CD4-positive, alpha-beta T cell treated with Interleukin-21 for 1 hour (primary cell): ENCODE data around the gene METTL1.

Source experiments
- DNase-seq: peaks from one replicate; pipeline ENCODE4 v3.0.0-alpha.2; 2020

METTL1 gene

DNA sequence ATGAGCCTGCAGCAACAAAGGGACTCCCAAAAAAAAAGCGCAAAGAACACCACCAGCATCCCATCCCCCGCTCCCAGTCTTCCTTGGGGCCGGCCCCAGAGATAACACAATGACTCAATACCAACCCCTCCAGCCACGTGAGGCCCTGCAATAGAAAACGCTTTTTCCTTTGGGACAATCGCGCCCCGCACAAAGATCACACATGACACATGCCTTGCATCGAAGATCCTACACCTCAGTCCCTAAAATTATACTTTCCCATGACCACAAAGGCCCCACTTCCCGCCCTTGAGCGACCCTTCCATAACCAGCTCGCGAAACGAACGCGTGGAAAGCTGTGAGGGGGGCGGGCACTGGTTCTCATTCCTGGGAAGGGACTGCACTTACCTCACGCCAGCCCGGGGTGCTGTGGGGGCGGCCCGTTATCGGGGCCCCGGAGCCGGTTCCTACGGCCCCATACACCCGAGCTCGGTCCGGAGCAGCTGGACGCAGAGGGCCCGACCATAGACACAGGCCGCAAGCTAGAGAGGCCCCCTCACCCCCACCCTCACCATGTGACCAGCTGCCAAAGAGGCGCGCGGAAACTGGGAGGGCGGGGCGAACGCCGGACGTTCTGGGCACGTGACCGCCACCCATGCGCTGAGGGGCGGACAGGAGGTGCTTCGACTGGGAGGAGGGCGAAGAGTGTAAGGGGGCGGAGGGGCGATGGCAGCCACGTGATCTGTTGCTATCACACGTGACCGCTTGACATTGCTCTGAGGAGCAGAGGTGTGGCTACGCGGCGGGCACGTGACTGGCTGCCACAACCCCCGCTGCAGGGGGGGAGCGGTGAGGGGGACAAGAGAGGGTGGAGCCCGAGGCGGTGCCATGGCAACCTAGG lies 19.9 kb downstream of the METTL1 start, which contains the start of gene CDK4:
Gene CDK4, minus strand, starts transcription at position 523 of the 880 bp plus-strand sequence. CDS start 593 bp downstream, outside the sequence.
- peak; percentile 100 for DNase-seq

DNA sequence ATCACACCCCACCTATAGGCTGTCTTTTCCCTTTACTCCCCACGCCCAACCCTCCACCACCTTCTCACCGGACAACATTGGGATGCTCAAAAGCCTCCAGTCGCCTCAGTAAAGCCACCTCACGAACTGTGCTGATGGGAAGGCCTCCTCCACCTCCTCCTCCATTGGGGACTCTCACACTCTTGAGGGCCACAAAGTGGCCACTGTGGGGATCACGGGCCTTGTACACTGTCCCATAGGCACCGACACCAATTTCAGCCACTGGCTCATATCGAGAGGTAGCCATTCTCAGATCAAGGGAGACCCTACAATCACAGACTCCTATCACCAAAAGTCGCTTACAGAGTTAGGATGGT lies 20.5 kb downstream of the METTL1 start:
- DNase-seq = no peak

DNA sequence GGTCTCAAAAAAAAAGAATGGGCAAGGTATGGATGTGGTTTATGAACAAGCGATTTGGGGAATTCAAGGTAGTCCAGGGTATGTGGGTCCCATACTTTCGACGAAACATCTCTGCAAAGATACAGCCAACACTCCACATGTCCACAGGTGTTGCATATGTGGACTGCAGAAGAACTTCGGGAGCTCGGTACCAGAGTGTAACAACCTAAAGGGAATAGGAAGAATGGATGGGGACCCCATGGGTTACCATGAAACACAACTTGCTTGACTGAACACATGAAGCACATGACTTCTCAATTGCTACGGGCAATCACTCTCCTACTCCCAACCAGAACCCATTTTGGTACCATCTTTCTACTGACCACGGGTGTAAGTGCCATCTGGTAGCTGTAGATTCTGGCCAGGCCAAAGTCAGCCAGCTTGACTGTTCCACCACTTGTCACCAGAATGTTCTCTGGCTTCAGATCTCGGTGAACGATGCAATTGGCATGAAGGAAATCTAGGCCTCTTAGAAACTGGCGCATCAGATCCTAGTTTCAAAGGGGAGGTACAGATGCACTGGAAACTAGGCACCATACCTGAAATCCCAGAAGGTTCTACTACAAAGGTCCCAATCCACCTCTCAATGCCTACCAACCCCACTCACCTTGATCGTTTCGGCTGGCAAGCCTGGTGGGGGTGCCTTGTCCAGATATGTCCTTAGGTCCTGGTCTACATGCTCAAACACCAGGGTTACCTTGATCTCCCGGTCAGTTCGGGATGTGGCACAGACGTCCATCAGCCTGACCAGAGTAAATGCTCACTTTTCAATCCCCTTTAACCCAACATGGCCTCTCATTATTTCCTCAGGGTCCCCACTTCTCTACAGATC lies 21.1 kb downstream of the METTL1 start:
- no peak for DNase-seq

- DNase-seq = no peak
Observed at GRCh38 chr12:57749061-57749460, 22.8 kb downstream of the METTL1 start.

- DNase-seq = no peak
Observed at GRCh38 chr12:57746025-57746424, 25.9 kb downstream of the METTL1 start.

GRCh38 chr12:57745485-57745881 lies 26.4 kb downstream of the METTL1 start:
- no peak for DNase-seq

- peak; percentile 97 for DNase-seq
Observed at GRCh38 chr12:57744777-57745484, 27.0 kb downstream of the METTL1 start, which contains the start of gene TSPAN31. TSPAN31 (plus strand) TSS chr12:57745039; CDS start chr12:57745155, 116 bp downstream.

GRCh38 chr12:57744194-57744776 lies 27.6 kb downstream of the METTL1 start:
- peak; percentile 88 for DNase-seq

DNA sequence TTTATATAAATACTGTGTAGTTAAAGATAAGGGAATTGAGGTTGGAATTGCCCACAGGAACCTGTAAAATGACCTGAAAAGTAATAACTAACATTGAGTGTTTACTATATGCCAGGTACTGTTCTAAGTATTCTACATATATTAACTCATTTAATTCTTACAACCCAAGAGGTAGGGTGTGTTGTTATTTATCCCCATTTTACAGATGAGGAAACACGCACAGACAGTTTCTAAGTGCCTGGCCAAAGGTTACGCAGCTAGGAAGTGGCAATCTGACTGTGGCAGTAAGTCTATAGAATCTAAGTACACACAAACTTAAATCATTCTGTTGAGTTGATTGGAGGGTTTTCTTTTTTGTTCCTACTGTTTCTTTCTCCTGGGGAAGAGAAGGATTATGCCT lies 28.1 kb downstream of the METTL1 start:
- DNase-seq = no peak

DNA sequence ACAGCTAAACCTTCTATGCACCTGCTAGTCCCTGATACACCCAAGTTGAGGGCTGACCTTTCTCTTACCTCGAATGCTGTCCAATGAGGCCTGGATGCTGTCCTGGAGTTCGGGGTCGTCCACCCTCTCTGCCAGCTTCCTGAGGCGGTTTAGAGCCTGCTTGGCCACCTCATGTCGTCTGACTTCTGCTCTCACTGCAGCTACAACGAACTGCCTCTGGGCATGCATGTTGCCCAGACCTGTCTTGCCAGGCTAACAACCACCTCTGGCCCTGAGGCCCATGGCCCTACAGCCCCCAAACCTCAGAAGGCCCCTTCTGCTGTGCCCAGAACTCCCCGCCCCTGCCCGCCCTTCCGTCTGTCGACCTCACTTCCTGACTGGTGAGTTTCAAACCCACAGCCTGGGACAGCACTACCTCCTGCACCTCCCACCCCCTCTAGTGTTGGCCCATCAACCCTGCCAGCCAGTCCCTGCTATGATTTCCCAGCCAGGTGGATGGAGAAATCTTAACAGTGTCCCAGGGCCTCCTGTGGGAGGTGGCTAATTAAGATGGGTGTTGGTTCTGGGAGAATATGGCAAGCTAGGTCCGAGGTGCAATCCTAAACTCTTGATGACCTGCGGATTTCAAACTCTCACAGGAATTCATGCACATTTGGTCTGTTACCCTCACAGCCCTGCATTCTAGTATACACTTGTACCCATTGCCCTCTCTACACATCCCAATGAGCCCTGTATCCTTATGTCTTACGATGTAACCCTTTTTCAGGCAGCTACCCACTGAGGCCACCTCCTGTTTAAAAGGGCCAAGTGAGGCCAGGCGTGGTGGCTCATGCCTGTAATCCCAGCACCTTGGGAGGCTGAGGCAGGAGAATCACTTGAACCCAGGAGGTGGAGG lies 29.8 kb downstream of the METTL1 start:
- DNase-seq = peak; percentile 90

- DNase-seq = no peak
Observed at GRCh38 chr12:57741413-57741789, 30.5 kb downstream of the METTL1 start.

DNA sequence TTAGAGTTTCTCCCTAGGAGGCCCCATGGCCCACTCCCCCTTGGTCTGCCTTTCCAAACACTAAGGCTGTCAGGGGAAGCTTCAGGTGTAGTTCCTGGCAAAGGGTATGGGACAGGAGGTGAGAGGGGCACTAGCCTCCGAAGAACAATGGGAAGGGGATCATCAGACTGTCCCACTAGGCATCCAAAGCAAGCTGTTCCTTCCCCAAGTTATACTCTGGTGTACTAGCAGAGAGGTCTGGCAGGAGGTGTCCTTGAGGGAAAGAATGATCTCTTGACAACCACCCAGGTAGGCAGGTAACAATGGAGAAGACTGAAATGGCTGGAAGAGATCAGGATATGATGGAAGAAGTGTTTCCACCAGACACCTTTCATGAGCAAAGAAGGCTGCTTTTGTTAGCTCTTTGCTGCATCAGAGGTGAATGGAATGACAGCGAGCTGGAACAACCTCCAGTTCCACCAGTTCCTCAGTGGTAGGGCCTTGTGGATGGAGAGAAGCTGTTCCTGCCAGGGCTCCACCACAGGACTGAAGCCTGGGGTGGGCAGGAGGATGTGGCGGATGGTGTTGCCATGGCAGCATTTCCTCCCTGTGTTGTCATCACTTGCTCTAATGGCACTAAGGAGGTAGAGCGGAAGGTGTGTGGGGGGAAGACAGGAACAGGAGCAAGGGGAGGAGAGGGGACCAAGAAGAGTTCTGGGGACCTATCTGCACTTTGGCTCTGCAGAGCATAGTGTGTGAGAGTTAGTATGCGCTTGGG lies 31.1 kb downstream of the METTL1 start:
- peak; percentile 90 for DNase-seq

DNA sequence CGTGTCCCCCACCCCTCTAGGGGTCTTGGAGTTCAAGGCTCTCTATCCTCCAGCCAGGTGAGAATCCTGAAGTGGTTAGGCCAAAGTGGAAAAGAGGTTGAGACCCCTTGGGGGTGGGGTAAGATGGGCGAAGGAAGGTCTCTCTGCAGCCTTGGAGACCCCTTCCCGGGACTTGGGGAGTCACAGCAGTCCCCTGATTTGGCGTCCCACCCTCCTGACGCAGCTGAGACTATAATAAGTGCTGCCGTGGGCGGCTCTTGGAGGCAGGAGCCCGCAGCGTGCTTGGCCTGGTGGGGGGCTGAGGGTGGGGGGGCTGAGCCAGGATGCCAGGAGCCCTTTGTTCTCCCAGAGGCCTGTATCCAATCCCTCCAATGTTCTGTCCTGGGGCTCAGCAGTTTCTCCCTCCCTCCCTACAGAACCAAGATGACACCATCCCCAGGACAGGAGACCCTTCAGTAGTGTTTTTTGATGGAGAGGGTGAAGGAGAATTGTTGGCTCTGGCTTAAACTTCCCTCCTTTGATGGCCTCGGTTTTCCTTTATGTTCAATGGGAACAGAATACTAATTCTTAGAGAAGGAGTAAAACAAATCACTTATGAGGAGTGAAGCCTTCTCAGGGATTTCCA lies 31.9 kb downstream of the METTL1 start:
- no peak for DNase-seq

DNA sequence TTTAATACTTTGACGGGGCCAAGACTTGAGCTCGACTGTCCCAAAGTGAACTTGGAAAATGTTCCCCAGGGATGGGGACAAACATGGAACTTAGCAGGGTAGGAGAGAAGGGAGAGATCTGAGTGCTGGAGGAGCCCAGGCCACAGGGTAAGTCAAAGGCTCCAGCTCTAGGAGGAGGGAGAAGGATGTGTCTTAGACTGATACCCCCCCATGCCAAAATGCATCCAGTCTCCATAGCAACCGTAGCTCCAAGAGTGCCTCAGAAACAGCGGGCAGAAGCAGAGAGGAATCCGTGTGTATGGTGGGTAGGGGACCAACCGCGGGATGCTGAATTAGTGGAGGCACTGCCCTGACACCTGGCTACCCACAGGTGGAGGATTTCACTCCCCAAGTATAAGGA lies 32.5 kb downstream of the METTL1 start:
- DNase-seq = no peak

DNA sequence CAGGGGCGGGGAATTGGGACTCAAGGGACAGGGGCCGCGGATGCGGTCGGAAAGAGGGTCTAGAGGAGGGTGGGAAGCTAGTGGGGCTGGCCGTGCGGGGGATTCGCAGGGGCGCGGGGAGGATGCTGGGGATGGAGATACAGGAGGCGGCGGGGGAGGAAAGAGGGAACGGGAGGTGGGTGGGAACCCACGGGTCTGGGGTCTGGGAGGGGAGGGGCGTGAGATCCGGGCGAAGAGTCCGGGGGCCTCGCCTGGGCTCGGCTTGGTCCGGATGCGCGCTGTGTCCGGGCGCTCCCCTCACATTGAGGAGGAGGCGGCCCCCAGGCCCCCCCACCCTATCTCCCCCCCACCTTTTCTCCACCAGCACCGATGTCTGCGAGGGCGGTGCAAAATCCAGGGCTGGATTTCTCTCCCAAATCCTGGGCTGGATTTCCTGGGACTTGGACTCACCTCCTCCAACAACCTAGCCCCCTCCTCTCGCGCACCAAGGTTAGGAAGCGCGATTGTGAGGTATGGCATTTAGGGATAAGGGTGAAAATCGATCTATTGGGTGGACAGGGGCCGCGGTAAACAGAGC lies 33.2 kb downstream of the METTL1 start, which contains the start of gene AGAP2:
Gene AGAP2, minus strand, starts transcription at position 82 of the 577 bp plus-strand sequence. CDS start 496 bp downstream, outside the sequence.
- DNase-seq = no peak

DNA sequence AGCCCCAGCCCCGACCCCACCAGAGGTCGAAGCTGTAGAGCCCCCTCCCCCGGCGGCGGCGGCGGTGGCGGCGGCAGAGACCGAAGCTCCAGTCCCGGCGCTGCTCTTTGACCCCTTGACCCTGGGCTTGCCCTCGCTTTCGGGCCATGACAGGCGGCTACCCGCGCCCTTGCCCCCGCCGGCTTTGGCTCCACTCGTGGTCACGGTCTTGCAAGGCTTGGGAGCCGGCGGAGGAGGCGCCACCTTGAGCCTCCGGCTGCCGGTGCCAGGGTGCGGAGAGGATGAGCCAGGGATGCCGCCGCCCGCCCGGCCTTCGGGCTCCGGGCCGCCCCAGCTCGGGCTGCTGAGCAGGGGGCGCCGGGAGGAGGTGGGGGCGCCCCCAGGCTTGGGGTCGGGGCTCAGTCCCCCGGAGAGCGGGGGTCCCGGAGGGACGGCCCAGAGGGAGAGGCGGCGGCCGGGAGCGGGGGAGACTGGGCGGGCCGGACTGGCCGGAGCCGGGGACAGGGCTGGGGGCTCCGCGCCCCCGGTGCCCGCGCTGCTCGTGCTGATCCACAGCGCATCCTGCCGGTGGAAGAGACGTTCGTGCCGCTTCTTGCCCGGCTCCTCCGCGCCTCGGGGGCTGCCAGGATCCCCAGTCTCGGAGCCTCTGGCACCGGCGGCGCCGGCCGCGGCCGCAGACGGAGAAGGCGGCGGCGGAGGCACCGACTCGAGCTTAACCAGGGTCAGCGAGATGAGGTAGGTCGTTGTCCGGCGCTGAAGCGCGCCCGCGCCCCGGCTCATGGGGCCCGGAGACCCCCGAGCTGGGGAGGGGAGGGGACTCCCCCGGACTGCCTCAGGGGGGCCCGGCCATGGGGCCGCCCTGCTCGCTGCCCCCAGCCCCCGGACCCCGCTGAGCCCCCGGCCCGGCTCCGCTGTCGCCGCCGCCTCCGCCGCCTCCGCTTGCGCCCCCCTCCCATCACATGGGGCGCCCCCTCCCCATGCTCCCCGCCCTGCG lies 34.1 kb downstream of the METTL1 start:
- no peak for DNase-seq

DNA sequence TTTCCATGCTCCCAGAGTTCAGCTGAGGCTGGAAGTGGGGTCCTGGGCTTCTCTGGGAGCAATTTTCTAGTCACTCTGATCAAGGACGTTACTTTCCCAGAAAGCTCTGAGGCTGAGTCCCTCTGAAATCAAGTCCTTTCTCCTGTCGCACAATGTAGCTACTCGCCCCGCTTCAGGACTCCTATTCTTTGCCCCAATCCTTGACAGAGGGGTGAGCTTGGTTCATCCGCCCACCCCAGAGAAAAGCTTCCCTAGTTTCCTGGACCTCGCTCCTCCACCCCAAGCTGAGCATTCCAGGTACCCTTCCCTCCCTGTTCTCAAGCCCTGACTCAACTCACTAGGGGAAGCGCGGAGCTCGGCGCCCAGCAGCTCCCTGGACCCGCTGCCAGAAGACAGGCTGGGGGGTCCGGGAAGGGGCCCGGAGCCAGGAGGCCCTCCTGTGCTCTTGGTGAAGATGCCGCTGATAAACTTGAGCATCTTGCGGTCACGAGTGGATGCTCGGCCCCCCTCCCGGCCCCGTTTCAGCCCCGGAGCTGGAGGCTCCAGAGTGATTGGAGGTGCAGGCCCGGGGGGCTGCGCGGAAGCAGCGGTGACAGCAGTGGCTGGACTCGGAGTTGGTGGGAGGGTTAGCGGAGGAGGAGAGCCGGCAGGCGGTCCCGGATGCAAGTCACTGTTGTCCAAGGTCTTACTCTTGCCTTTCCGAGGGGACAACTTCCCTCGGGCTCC lies 35.0 kb downstream of the METTL1 start:
- DNase-seq = no peak
